ENCODE results near the gene XYLT1. TPM values are rescaled to one million over a fixed set of nuclear protein-coding genes. Genes with fewer than 3 reads are reported as not detected.

XYLT1 gene
- total and polyA plus RNA-seq, 2 of the 8 experiments (the other 6 are each of a cell fraction or from before 2014, with no cell fraction given): 6.6 to 25.4 TPM

- Histone ChIP-seq H3K4me2 (ENCODE audit: insufficient read depth in 1 of 2, low read depth in 2 of 2, low read length in 2 of 2) (no peak overlapping the region), H3K56ac (replicated peaks; ENCODE audit: insufficient read length, low read depth, low read length) (no peak overlapping the region), H3K4ac (replicated peaks; ENCODE audit: insufficient read length, low read depth, low read length) (no peak overlapping the region), H3K9ac (replicated peaks in 1 of 4; ENCODE audit: extremely low read depth in 1 of 4, low read depth in 3 of 4, low read length in 3 of 4) (no peak overlapping the region), H4K91ac (replicated peaks; ENCODE audit: insufficient read length, low read length) (no peak overlapping the region), H2AK5ac (ENCODE audit: low read depth, low read length) (no peak overlapping the region), H2BK12ac (ENCODE audit: low read depth, low read length) (no peak overlapping the region), H3K27ac (ENCODE audit: low read depth, low read length) (no peak overlapping the region), H3K4me1 (replicated peaks in 1 of 4; ENCODE audit: control insufficient read depth in 3 of 4, insufficient read depth in 4 of 4, low read length in 3 of 4) (peaks cover 0 to 7% (median 3%) of the 10 kb centered on the region in 4 experiments; a peak in 2 of 7 replicates), H3K4me3 (ENCODE audit: extremely low read depth in 1 of 4, insufficient read depth in 2 of 4, low read depth in 3 of 4, low read length in 4 of 4) (no peak overlapping the region), H3K23me2 (ENCODE audit: low read depth, low read length) (no peaks in the 10 kb centered on the region), H3K36me3 (ENCODE audit: control insufficient read depth in 2 of 4, insufficient read depth in 4 of 4, low read length in 3 of 4) (no peaks in the 10 kb centered on the region), H2BK5ac (ENCODE audit: low read depth, low read length) (no peak overlapping the region), H3K14ac (ENCODE audit: insufficient read length) (no peak overlapping the region), H3K9me3 (ENCODE audit: insufficient read depth in 2 of 2, low read depth in 1 of 2, low read length in 1 of 2) (no peaks in the 10 kb centered on the region), H3K23ac (ENCODE audit: insufficient read length) (no peak overlapping the region), H3K27me3 (replicated peaks in 1 of 4; ENCODE audit: control insufficient read depth in 3 of 4, extremely low read depth in 1 of 4, insufficient read depth in 3 of 4, low read length in 3 of 4) (no peaks in the 10 kb centered on the region), H2AFZ (ENCODE audit: low read length) (no peak overlapping the region), H2BK15ac (ENCODE audit: low read length) (no peak overlapping the region), H2BK120ac (replicated peaks; ENCODE audit: low read depth, low read length) (no peak overlapping the region), H3K79me1 (ENCODE audit: low read depth, low read length) (peaks cover 5% of the 10 kb centered on the region), H4K5ac (ENCODE audit: insufficient read length, low read depth, low read length) (no peak overlapping the region), H4K20me1 (replicated peaks in 1 of 2; ENCODE audit: control insufficient read depth in 1 of 2, insufficient read depth in 2 of 2, low read length in 2 of 2) (peaks cover 0 to 4% of the 10 kb centered on the region in 2 experiments), H4K8ac (ENCODE audit: extremely low read depth, insufficient read depth, low read length) (no peak overlapping the region), H3K18ac (ENCODE audit: extremely low read depth, low read length) (no peak overlapping the region), H2BK20ac (ENCODE audit: low read length) (no peak overlapping the region), H3K79me2 (ENCODE audit: control insufficient read depth in 1 of 2, insufficient read depth in 2 of 2, low read length in 2 of 2) (peaks cover 0 to 3% of the 10 kb centered on the region in 2 experiments; a peak in 2 of 4 replicates)
- ChIA-PET CTCF (ENCODE audit: partially characterized antibody) (interaction anchor here (0.7 kb wide), 1 partner anchor 22 kb away, joined by 3 read pairs; no protein-coding TSS in a partner anchor), POLR2A (ENCODE audit: partially characterized antibody) (interaction anchor here (1.1 kb wide), 1 partner anchor 55 kb away, joined by 3 read pairs; no protein-coding TSS in a partner anchor)
- WGBS, 2 experiments (ENCODE audit: extremely low coverage in 1 of 2, insufficient coverage in 1 of 2, insufficient read length in 1 of 2, insufficient replicate concordance in 2 of 2, low coverage in 1 of 2, low lambda C conversion rate in 2 of 2, missing lambda C conversion rate in 1 of 2): 71% methylated on average over 5 of the region's 5 CpGs; no CpG with 5 or more reads in 1 of the 2 experiments
- FAIRE-seq (no peak), DNase-seq (ENCODE audit: low read depth in 1 of 2, low spot score in 2 of 2) (no peak)
- TF ChIP-seq BACH1 (IDR thresholded peaks at IDR 0.05; ENCODE audit: low read length) (no peak), KDM5A (IDR thresholded peaks at IDR 0.05; ENCODE audit: low read length) (no peak), TCF12 (IDR thresholded peaks at IDR 0.05; ENCODE audit: low read depth, low read length) (no peak), CHD1 (IDR thresholded peaks at IDR 0.05; ENCODE audit: low read depth, low read length) (no peak), ATF3 (IDR thresholded peaks at IDR 0.05; ENCODE audit: insufficient read depth, low read depth, low read length) (no peak), POLR2A (IDR thresholded peaks at IDR 0.05; ENCODE audit: control extremely low read depth in 1 of 2, low read depth in 2 of 2, low read length in 2 of 2) (no peak)
These were observed 23.6 kb downstream of the XYLT1 start for GRCh38 chr16:17447101-17447569.

All from H1 (cell line).